K562 (cell line): ENCODE measurements around the gene GPR139.

Experiments used
- CBX3 ChIP-seq, 2 experiments: IDR thresholded peaks; 1 replicate in 1 of 2; 2 replicates in 1 of 2; pipeline ENCODE4 v1.6.1; 2012; ENCODE audit warnings: inconsistent platforms in 2 of 2, low read length in 2 of 2, borderline replicate concordance in 1 of 2, control low read depth in 1 of 2
- CREB1 ChIP-seq, 2 experiments: sonication (generic) in 1 of 2; formaldehyde crosslinking in 1 of 2; IDR thresholded peaks; 2 replicates each; pipeline versions ENCODE4 v1.6.1 to v1.8.0; 2012 to 2022; ENCODE audit warnings: inconsistent platforms in 1 of 2, mild to moderate bottlenecking in 1 of 2, missing genetic modification reagents in 1 of 2, moderate library complexity in 1 of 2
- PCBP2 ChIP-seq: fragments of 200-400 bp; formaldehyde crosslinking; IDR thresholded peaks from 2 replicates; pipeline ENCODE4 v1.6.1; 2018; ENCODE audit warnings: low read length, low read depth, mild to moderate bottlenecking, moderate library complexity; ENCODE audit not compliant: poor library complexity, severe bottlenecking
- PRPF4 ChIP-seq: fragments of 200-400 bp; formaldehyde crosslinking; IDR thresholded peaks from one replicate; pipeline ENCODE4 v1.6.1; 2017; ENCODE audit warnings: low read length, low read depth, mild to moderate bottlenecking; ENCODE audit not compliant: insufficient read depth, poor library complexity, severe bottlenecking
- TF ChIP-seq, protein P1 (sequence below), 3 experiments: IDR thresholded peaks in 2 of 3; conservative IDR thresholded peaks in 1 of 3; 2 replicates each; pipeline ENCODE4 v1.5.1; 2011 to 2012; ENCODE audit warnings: low read length in 3 of 3, mild to moderate bottlenecking in 3 of 3, control low read depth in 2 of 3, improper control_type of control experiment in 1 of 3, inconsistent platforms in 1 of 3, low read depth in 1 of 3, mixed read lengths in 1 of 3, moderate library complexity in 1 of 3; ENCODE audit not compliant: insufficient read depth in 2 of 3

- no peak for TF ChIP-seq PRPF4
- no peak for TF ChIP-seq PCBP2
- TF ChIP-seq CBX3 (IDR thresholded peaks at IDR 0.05; ENCODE audit: borderline replicate concordance in 1 of 2, low read length in 2 of 2), result no peak
- no peak for TF ChIP-seq CREB1 (IDR thresholded peaks at IDR 0.05)
- TF ChIP-seq CREB1 (CRISPR knock-in tag; IDR thresholded peaks at IDR 0.05), result no peak
- TF ChIP-seq, protein P1, sequence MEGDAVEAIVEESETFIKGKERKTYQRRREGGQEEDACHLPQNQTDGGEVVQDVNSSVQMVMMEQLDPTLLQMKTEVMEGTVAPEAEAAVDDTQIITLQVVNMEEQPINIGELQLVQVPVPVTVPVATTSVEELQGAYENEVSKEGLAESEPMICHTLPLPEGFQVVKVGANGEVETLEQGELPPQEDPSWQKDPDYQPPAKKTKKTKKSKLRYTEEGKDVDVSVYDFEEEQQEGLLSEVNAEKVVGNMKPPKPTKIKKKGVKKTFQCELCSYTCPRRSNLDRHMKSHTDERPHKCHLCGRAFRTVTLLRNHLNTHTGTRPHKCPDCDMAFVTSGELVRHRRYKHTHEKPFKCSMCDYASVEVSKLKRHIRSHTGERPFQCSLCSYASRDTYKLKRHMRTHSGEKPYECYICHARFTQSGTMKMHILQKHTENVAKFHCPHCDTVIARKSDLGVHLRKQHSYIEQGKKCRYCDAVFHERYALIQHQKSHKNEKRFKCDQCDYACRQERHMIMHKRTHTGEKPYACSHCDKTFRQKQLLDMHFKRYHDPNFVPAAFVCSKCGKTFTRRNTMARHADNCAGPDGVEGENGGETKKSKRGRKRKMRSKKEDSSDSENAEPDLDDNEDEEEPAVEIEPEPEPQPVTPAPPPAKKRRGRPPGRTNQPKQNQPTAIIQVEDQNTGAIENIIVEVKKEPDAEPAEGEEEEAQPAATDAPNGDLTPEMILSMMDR (IDR thresholded peaks at IDR 0.05 in 2 of 3, conservative IDR thresholded peaks at IDR 0.05 in 1 of 3; ENCODE audit: insufficient read depth in 2 of 3, low read depth in 1 of 3, low read length in 3 of 3), result no peak
These were observed 12.6 kb downstream of the GPR139 start for GRCh38 chr16:20061132-20061531.
